HG02588 (cell line): ENCODE results near the gene MAMLD1.

Source experiments
- ATAC-seq: cut with Tn5 transposase; IDR thresholded peaks from one replicate; pipeline ENCODE4 v1.9.1; 2021; ENCODE audit warnings: mild to moderate bottlenecking, moderate library complexity; ENCODE audit not compliant: unreplicated experiment

The MAMLD1 gene

DNA sequence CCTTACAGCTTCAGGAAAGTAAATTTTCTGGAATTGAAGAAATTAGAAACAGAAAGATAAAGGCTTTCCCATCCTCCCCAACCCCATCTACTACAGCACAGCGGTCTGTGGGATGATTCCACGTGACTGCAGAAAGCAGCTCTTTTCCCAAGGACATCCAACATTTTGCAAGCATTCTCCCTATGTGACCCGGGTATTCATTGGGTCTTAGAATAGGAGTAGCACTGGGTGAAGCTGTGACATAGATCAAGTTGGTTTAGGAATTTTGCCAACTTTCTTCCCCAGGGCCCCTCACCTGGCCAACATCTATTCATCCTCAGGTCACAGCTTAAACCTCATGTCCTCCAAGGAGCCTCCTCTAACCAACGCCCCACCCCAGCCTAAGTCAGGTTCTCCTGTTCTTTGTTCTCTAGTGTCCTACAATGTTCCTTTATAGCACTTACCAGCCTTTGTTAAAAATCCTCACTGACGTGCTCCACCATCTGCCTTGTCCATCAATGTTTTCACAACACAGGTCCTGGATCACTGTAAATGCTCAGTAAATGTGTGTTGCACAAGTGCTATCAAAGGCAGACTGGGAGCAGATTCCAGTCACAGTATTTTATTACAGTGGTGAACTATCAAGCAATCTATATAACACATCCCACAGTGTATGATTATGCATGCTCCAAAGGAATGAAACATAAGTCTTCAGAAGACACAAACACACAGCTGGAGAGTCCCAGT, 124.4 kb downstream of the MAMLD1 start:
- no peak for ATAC-seq

GRCh38 chrX:150489359-150490015, 126.4 kb downstream of the MAMLD1 start:
- no peak for ATAC-seq

DNA sequence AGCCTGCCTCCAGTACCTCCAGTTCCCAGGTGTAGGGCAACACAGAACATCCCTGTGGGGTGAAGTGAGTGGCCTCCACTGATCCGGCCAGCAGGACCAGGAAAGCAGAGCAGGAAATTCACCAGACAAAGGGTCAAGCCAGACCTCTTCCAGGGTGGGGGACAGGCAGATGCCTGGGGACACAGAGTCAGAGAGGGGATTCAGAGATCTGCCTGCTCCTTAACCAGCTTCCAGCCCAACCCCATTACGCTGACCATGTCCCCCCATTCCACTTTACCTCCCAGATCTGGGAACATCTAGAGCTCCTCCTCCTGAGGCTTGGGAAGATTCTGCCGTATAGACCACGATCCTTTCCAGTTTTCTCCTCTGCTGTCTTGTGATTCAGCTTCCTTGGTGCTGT, 132.4 kb downstream of the MAMLD1 start:
- ATAC-seq, result no peak

DNA sequence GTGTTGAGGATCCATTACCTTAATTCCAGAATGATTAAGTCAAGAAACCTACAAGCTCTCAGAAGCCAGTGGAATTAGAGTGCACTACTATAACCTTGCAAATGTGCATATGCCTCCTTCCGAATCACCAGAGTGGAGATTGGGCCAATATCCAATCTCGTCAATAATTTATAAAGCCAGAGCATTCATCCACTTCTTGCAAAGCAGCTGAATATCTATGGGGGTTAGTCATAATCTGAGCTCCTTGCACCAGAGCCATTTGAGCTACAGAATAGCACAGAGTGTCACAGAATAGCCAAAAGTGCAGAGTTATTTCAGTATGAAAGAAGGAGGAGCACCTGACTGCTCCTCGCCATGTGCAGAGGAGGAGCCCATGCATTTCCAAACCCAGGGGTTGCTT, 136.1 kb downstream of the MAMLD1 start:
- no peak for ATAC-seq

- ATAC-seq, result no peak
These were observed 139.0 kb downstream of the MAMLD1 start for GRCh38 chrX:150502091-150502490.

GRCh38 chrX:150502979-150503897, 140.1 kb downstream of the MAMLD1 start:
- no peak for ATAC-seq

- no peak for ATAC-seq
These were observed 140.7 kb downstream of the MAMLD1 start for GRCh38 chrX:150503898-150504219.

DNA sequence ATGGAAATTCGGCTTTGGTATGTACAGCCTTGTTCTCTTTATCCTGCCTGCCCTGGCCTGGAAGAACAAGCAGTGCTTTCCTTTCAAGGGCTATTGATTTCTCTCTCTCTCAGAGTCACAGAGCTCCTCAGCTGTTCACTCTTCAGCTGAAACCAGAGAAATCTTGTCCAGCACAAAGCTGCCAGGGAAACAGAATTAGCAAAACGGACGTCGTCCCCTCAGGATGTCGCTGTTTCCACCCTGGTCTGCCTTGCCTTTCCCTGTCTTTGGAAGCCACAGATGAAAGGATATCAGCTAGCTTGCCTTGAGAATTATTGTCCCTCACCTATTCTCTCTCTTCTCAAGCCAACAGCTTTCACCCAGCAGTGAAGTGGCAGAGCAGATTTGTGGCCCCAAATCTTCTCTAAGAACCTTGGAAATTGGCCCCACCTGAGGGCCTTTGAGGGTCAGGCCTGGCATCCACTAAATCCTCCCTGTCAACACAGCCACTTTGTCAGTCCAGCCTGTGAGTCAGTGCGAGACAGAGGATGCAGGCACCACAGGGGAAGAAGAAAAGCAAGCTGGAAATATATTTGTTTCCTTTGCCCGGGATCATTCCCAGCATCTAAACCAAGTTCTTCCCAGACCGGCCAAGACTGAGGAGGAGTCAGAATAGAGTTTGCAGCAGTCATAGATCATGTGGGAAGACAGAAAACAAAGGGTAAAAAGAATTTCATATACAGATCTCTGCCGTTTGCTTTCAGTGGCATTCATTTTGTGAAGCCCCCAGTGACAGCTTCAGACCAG, 141.5 kb downstream of the MAMLD1 start:
- ATAC-seq, result no peak

DNA sequence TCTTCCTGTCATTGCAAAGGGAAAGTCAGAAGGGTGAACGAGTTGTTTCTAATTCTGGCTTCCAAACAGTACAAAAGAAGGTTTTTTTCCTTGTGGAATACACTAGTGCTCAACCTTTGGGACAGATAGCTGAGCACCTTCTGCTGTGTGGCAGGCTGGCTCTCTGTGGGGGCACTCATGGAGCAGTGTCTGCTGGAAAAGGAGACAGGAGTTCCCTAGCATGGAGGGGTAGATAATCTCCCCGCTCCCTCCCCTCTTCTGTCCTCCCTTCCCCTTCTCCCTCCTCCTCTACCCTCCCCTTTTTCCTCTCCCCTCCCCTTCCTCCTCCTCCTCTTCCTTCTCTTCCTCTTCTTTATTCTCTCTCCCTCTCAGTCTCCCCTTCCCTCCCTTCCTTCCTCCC, 142.9 kb downstream of the MAMLD1 start:
- ATAC-seq, result no peak

GRCh38 chrX:150506486-150506885, 143.4 kb downstream of the MAMLD1 start:
- no peak for ATAC-seq

DNA sequence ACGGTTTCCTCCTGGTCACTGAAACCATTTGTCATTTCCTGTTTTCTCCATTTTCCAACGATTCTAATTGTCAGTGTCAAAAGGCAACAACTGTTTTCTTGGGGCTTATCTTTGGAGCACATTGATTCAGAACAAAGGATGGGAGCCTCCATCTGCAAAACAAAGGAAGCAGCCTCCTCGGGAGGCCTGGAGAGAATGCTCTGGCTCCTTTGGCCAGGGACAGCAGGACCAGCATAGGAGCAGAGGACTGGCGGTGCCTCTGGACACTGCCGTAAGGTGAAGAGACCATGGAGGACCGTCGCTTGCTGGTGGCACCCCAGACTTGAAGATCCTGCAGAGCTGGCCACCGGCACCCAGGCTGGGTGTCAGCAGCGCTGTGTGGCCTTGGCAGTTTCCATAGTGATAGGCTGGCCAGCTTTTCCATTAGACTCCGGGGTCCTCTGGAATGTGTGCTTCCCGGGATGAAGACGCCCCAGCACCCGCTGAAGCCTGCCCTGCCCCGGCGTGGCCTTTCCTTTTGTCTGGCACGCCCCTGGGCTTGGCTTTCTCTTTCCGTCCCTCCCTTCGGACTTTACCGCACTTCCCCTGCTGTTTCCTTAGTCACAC, 144.2 kb downstream of the MAMLD1 start:
- ATAC-seq, result no peak

- no peak for ATAC-seq
These were observed 144.9 kb downstream of the MAMLD1 start for GRCh38 chrX:150508018-150508417.

DNA sequence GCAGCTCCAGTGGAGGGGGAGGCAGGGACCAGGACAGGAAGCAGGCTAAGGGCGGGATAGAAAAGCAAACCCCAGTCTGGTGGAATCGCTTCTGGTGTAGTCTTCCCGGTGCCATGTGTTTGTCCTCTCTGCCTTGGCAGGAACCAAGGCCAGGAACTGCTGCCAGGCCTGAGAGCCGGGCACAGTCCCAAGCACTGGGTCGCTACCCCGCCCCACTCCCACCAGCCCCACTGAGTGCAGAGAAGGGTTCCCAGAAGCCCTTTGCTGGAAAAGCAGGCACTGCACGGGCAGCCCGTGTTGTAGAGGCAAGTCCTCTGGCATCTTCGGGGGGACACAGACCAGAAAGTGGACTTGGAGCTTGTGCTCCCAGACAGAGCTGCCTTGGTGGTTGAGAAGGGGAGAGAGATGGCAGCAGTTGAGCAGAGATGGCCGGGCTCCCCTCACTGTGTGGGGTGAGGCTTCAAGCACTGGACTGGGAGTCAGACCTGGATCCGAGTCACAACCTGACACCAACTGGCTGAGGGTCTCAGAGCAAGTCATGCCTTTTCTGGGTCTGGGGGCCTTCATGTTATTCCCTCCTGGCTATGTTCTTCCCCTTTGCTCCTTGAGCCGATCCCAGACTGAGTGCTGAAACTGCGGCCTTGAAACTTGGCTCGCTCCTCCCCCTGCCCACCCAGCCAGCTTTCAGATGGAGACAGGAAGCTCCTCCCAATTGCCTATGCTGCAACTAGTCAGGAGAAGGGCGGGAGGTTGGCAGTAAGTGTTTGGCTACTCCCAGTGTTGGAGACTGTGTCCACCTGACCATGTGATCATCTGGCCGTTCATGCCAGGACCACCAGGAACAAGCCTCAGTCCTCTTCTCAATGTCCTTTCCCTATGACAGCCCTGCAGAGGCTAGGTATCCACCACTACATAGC, 145.6 kb downstream of the MAMLD1 start:
- ATAC-seq, result no peak

DNA sequence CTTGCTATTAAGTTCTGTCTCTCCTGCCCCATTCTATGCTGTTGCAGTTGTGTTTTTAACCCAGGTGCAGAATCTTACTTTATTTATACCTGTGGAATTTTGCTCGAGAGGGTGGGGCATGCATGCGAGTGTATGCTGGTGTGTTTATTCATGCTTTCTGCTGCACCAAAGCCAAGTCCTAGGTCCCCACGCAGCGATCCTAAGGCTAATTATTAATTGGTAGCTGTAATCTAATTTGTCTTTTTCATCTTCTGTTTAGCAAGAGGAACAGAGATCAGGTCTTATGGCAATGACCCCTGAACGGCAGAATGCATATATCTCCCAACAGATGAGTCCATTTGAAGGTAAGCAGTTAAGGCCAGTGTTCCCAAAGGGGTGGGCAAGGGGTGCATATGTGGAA, 146.6 kb downstream of the MAMLD1 start:
- no peak for ATAC-seq

GRCh38 chrX:150512461-150512901, 149.4 kb downstream of the MAMLD1 start:
- no peak for ATAC-seq

GRCh38 chrX:150513544-150513943, 150.4 kb downstream of the MAMLD1 start:
- no peak for ATAC-seq

DNA sequence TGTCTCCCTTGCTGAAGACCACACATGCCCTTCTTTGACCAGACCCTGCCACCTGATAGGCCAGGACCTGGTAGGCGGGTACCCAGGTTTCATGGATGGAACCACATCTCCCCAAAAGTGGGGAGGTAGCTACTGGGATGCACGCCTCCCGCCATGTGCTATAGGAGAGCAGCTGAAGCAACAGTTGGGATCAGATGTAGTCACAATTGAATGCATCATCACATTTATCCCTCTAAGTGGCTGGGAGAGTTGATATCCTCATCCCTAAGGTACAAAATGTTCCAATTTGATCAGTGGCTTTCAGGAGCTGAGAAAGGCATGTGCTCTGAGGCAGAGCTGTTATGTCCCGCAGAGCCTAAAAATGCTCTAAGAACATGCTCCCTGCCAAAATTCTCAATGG, 151.3 kb downstream of the MAMLD1 start:
- ATAC-seq, result no peak

- no peak for ATAC-seq
These were observed 152.7 kb downstream of the MAMLD1 start for GRCh38 chrX:150515801-150516200.

DNA sequence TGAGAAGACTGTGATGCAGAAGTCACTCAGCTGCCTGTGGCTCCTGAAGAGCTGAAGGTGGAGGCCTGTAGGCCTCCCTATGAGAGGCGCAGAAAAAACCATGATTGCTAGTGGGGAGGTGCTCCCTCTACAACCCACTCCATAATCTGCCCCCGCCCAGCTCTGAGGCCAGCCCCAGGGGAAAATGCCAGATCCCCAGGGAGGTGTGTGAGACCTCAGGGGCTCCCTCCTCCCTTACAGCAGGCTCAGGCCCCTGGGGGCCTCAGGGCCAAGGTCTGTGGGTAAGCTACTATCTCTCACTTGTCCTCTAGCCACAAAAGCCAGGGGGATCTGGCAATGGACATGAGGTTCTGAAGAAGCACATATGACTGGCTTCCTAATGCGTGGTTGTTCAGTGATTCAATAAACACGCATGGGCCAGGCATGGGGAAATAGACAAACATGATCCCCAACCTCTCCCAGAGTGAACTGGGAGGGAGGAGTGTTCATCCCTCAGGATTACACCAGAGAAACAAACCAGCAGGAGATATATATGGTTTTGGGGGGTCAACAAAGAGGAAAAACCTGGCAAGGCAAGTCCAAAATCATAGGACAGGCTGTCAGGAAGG, 154.3 kb downstream of the MAMLD1 start:
- no peak for ATAC-seq
